MM.1S (cell line): ENCODE results near the gene SHISA9.

ENCODE experiments used
- EZH2phosphoT487 ChIP-seq: fragments of 300-600 bp; sonication (generic); IDR thresholded peaks from 2 replicates; pipeline ENCODE4 v1.6.1; 2018; ENCODE audit warnings: antibody characterized with exemption, low read length
- TF ChIP-seq, protein P1 (sequence below): fragments of 300-600 bp; sonication (generic); IDR thresholded peaks from 2 replicates; pipeline ENCODE4 v1.5.1; 2016; ENCODE audit warnings: antibody characterized with exemption, low read length, mixed read lengths

DNA sequence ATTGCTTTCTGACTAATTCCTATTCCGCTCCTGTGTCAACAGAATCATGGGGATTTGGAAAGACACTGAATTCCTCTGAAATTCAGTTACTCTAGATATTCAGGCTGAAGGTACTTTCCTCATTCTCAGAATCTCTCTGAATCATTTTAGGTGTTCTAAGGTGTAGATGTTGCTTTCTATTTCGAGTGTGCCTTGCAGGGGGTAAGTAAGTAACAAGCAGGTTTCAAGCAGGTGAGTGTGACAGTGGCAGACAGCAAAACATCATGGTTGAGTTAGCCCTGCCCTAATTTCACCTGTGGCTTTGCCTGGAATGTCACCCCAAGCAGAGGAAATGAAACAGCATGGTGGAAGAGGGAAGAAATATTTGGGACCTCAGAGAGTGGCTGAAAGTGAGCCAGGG is 75.1 kb downstream of the SHISA9 start:
- TF ChIP-seq, protein P1, sequence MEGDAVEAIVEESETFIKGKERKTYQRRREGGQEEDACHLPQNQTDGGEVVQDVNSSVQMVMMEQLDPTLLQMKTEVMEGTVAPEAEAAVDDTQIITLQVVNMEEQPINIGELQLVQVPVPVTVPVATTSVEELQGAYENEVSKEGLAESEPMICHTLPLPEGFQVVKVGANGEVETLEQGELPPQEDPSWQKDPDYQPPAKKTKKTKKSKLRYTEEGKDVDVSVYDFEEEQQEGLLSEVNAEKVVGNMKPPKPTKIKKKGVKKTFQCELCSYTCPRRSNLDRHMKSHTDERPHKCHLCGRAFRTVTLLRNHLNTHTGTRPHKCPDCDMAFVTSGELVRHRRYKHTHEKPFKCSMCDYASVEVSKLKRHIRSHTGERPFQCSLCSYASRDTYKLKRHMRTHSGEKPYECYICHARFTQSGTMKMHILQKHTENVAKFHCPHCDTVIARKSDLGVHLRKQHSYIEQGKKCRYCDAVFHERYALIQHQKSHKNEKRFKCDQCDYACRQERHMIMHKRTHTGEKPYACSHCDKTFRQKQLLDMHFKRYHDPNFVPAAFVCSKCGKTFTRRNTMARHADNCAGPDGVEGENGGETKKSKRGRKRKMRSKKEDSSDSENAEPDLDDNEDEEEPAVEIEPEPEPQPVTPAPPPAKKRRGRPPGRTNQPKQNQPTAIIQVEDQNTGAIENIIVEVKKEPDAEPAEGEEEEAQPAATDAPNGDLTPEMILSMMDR, result no peak
- TF ChIP-seq EZH2phosphoT487, result no peak
